H9 (cell line): Measurements from ENCODE around the gene GIPC3. TPM values are rescaled to one million over a fixed set of nuclear protein-coding genes. Genes with fewer than 3 reads are reported as not detected.

Source experiments
- DNase-seq: peaks from one replicate; pipeline ENCODE4 v3.0.0-alpha.2; 2017
- H2AFZ ChIP-seq: one replicate; pipeline ENCODE4 v1.6.1; 2013; ENCODE audit warnings: mild to moderate bottlenecking, low read length, control low read depth, moderate library complexity
- H2AK5ac ChIP-seq: 2 replicates; pipeline ENCODE4 v1.6.1; 2013; ENCODE audit warnings: low read length, control low read depth, mixed read lengths; ENCODE audit not compliant: insufficient read length
- H2BK120ac ChIP-seq: one replicate; pipeline ENCODE4 v1.6.1; 2013; ENCODE audit warnings: low read depth, mild to moderate bottlenecking, low read length, control low read depth, inconsistent platforms; ENCODE audit not compliant: poor library complexity, severe bottlenecking
- H2BK12ac ChIP-seq: 2 replicates; pipeline ENCODE4 v1.6.1; 2013; ENCODE audit warnings: low read length, control low read depth, mixed read lengths, low read depth; ENCODE audit not compliant: insufficient read length
- H2BK15ac ChIP-seq: 2 replicates; pipeline ENCODE4 v1.6.1; 2013; ENCODE audit warnings: low read depth, low read length, control low read depth
- H2BK20ac ChIP-seq: one replicate; pipeline ENCODE4 v1.6.1; 2013; ENCODE audit warnings: low read depth, mild to moderate bottlenecking, low read length, control low read depth, inconsistent platforms; ENCODE audit not compliant: poor library complexity, severe bottlenecking
- H2BK5ac ChIP-seq: 2 replicates; pipeline ENCODE4 v1.6.1; 2013; ENCODE audit warnings: low read length, control low read depth, mixed read lengths; ENCODE audit not compliant: insufficient read length
- H3K14ac ChIP-seq: 2 replicates; pipeline ENCODE4 v1.6.1; 2013; ENCODE audit warnings: low read length, control low read depth; ENCODE audit not compliant: insufficient read depth
- H3K18ac ChIP-seq: 2 replicates; pipeline ENCODE4 v1.6.1; 2013; ENCODE audit warnings: low read depth, mild to moderate bottlenecking, mixed read lengths, low read length, control low read depth; ENCODE audit not compliant: insufficient read length
- H3K23ac ChIP-seq: 2 replicates; pipeline ENCODE4 v1.6.1; 2013; ENCODE audit warnings: low read length, control low read depth, mixed read lengths, low read depth; ENCODE audit not compliant: insufficient read length
- H3K23me2 ChIP-seq: 2 replicates; pipeline ENCODE4 v1.6.1; 2013; ENCODE audit warnings: low read depth, mild to moderate bottlenecking, mixed read lengths, low read length, control low read depth; ENCODE audit not compliant: insufficient read length, poor library complexity, severe bottlenecking
- H3K27ac ChIP-seq: 2 replicates; pipeline ENCODE4 v1.5.1; 2013; ENCODE audit warnings: low read length, control low read depth, mixed read lengths, low read depth; ENCODE audit not compliant: insufficient read length
- H3K27me3 ChIP-seq: 2 replicates; pipeline ENCODE4 v1.6.1; 2013; ENCODE audit warnings: low read length, control low read depth, inconsistent platforms; ENCODE audit not compliant: insufficient read depth
- H3K4ac ChIP-seq: 2 replicates; pipeline ENCODE4 v1.6.1; 2013; ENCODE audit warnings: low read depth, mild to moderate bottlenecking, control low read depth, inconsistent platforms, low read length, moderate library complexity
- H3K4me1 ChIP-seq: 2 replicates; pipeline ENCODE4 v1.6.1; 2013; ENCODE audit warnings: low read length, control low read depth, inconsistent platforms; ENCODE audit not compliant: insufficient read depth
- H3K4me2 ChIP-seq: 2 replicates; pipeline ENCODE4 v1.6.1; 2013; ENCODE audit warnings: low read length, control low read depth, mixed read lengths; ENCODE audit not compliant: insufficient read length, insufficient read depth
- H3K56ac ChIP-seq: 2 replicates; pipeline ENCODE4 v1.6.1; 2013; ENCODE audit warnings: low read depth, mild to moderate bottlenecking, mixed read lengths, low read length, control low read depth; ENCODE audit not compliant: insufficient read length
- H3K79me1 ChIP-seq: 2 replicates; pipeline ENCODE4 v1.6.1; 2013; ENCODE audit warnings: low read depth, mild to moderate bottlenecking, moderate library complexity, low read length, control low read depth, inconsistent platforms; ENCODE audit not compliant: insufficient read depth, poor library complexity, severe bottlenecking
- H3K79me2 ChIP-seq: 2 replicates; pipeline ENCODE4 v1.6.1; 2013; ENCODE audit warnings: low read length, control low read depth, inconsistent platforms; ENCODE audit not compliant: insufficient read depth
- H3K9ac ChIP-seq: 2 replicates; pipeline ENCODE4 v1.6.1; 2013; ENCODE audit warnings: low read length, control low read depth, mixed read lengths; ENCODE audit not compliant: insufficient read length; ENCODE audit errors: extremely low read depth
- H3K9me3 ChIP-seq: one replicate; pipeline ENCODE4 v1.6.1; 2013; ENCODE audit warnings: low read depth, low read length, inconsistent platforms; ENCODE audit not compliant: control insufficient read depth
- H3T11ph ChIP-seq: one replicate; pipeline ENCODE4 v1.6.1; 2013; ENCODE audit warnings: mild to moderate bottlenecking, low read length, control low read depth, inconsistent platforms
- H4K20me1 ChIP-seq: one replicate; pipeline ENCODE4 v1.6.1; 2013; ENCODE audit not compliant: control insufficient read depth, insufficient read length, insufficient read depth
- H4K5ac ChIP-seq: 2 replicates; pipeline ENCODE4 v1.6.1; 2013; ENCODE audit warnings: low read depth, mild to moderate bottlenecking, mixed read lengths, low read length, control low read depth; ENCODE audit not compliant: insufficient read length
- H4K8ac ChIP-seq: replicated peaks from 2 replicates; pipeline ENCODE4 v1.6.1; 2013; ENCODE audit warnings: low read length, control low read depth, mixed read lengths, low read depth; ENCODE audit not compliant: insufficient read length
- H4K91ac ChIP-seq: 2 replicates; pipeline ENCODE4 v1.6.1; 2013; ENCODE audit warnings: low read depth, mild to moderate bottlenecking, moderate library complexity, mixed read lengths, low read length, control low read depth; ENCODE audit not compliant: insufficient read length
- H3K27ac Mint-ChIP-seq, 3 experiments: 2 replicates in 2 of 3; 3 replicates in 1 of 3; pipeline ENCODE4 v1.8.0; 2020 to 2021; ENCODE audit warnings: mixed read lengths in 3 of 3, mild to moderate bottlenecking in 1 of 3, moderate library complexity in 1 of 3
- H3K27me3 Mint-ChIP-seq: 2 replicates; pipeline ENCODE4 v1.8.0; 2021; ENCODE audit warnings: low read depth, mild to moderate bottlenecking, moderate library complexity, mixed read lengths
- H3K36me3 Mint-ChIP-seq, 3 experiments: 2 replicates in 2 of 3; 3 replicates in 1 of 3; pipeline ENCODE4 v1.8.0; 2020 to 2021; ENCODE audit warnings: low read depth in 3 of 3, mixed read lengths in 3 of 3; ENCODE audit not compliant: insufficient read depth in 1 of 3
- H3K4me1 Mint-ChIP-seq, 2 experiments: 2 replicates each; pipeline ENCODE4 v1.8.0; 2020; ENCODE audit warnings: mixed read lengths in 2 of 2
- H3K4me3 Mint-ChIP-seq, 2 experiments: 2 replicates in 1 of 2; 3 replicates in 1 of 2; pipeline ENCODE4 v1.8.0; 2020 to 2021; ENCODE audit warnings: mild to moderate bottlenecking in 2 of 2, mixed read lengths in 2 of 2, moderate library complexity in 1 of 2
- H3K9me3 Mint-ChIP-seq, 2 experiments: 2 replicates in 1 of 2; 3 replicates in 1 of 2; pipeline ENCODE4 v1.8.0; 2020; ENCODE audit warnings: mild to moderate bottlenecking in 2 of 2, mixed read lengths in 2 of 2, moderate library complexity in 1 of 2
- WGBS: extraction: QIAGEN DNeasy Blood & Tissue Kit; methylation state at CpG from one replicate; pipeline ENCODE4 v1.1.7; 2013; ENCODE audit warnings: missing lambda C conversion rate, low lambda C conversion rate, mixed read lengths; ENCODE audit not compliant: insufficient read length; ENCODE audit errors: extremely low coverage; 5-methylcytosine and 5-hydroxymethylcytosine counted together
- total RNA-seq: library from RNA; stranded (reverse); gene quantifications from 2 replicates; pipeline ENCODE4 v1.2.1, GENCODE V29; 2021
- TF ChIP-seq, protein P1 (sequence below): fragments of 200-600 bp; sonication (generic); conservative IDR thresholded peaks from 3 replicates; pipeline ENCODE4 v1.8.0; 2021; ENCODE audit warnings: antibody characterized with exemption, mild to moderate bottlenecking

GIPC3 gene
- total RNA-seq, 1 experiment from 2014 or later = 1.6 TPM

DNA sequence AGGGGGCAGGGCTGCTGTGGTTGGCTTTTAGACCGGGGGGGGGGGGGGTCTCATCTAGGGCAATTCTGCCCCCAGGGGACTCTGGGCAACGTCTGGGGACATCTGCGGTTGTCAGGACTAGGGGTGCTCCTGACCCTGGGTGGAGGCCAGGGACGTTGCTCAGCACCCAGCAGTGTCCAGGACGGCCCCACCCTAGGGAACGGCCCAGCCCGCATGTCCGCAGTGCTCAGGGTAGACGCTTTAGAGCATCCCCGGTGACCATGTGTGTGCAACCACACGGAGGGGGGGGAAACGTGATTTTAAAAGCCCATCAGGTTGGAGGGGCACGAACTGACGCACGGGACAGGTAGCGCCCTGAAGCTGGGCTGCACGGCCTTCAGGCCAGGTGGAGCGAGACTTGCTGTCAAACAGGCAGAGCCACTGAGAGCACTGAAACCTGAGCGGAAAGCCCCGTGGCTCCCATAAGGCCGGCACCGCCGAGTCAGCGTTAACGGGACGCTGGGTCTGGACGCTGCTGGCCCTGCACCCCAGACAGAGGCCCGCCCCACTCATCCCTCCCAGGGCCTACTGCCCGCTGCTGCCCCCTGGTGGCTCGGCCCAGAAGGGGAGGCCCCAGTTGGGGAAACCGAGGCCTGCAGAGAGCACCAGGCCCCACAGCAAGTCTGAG lies 33.0 kb downstream of the GIPC3 start:
- Histone ChIP-seq H3K79me2 (no peaks in the 10 kb centered on the region), H3K4me2 (no peak overlapping the region), H4K8ac (no peak overlapping the region), H2AK5ac (no peak overlapping the region), H4K20me1 (peaks cover 3% of the 10 kb centered on the region), H3K79me1 (no peaks in the 10 kb centered on the region), H2BK20ac (no peak overlapping the region), H2BK12ac (no peak overlapping the region), H3K56ac (no peak overlapping the region), H3K23ac (no peak overlapping the region), H3K14ac (no peak overlapping the region), H2BK15ac (no peak overlapping the region), H3K9ac (no peak overlapping the region), H3K4me1 (no peaks in the 10 kb centered on the region), H3K4ac (no peak overlapping the region), H2BK5ac (no peak overlapping the region), H3K27me3 (no peaks in the 10 kb centered on the region), H3K23me2 (no peaks in the 10 kb centered on the region), H3T11ph (no peak overlapping the region), H3K9me3 (no peaks in the 10 kb centered on the region), H2BK120ac (no peak overlapping the region), H4K91ac (no peak overlapping the region), H3K27ac (no peak overlapping the region), H2AFZ (no peak overlapping the region), H4K5ac (no peak overlapping the region), H3K18ac (no peak overlapping the region)
- Mint-ChIP-seq H3K4me1 (no peaks in the 10 kb centered on the region), H3K9me3 (no peaks in the 10 kb centered on the region), H3K4me3 (no peak overlapping the region), H3K36me3 (peaks cover 2 to 21% (median 20%) of the 10 kb centered on the region in 3 experiments; a peak in 6 of 7 replicates), H3K27ac (peak overlapping the region in 1 of 3 experiments; percentile 67; a peak in 1 of 7 replicates), H3K27me3 (no peaks in the 10 kb centered on the region)
- WGBS = no CpG with 5 or more reads among the region's 31 CpGs
- DNase-seq = peak; percentile 73
- TF ChIP-seq, protein P1, sequence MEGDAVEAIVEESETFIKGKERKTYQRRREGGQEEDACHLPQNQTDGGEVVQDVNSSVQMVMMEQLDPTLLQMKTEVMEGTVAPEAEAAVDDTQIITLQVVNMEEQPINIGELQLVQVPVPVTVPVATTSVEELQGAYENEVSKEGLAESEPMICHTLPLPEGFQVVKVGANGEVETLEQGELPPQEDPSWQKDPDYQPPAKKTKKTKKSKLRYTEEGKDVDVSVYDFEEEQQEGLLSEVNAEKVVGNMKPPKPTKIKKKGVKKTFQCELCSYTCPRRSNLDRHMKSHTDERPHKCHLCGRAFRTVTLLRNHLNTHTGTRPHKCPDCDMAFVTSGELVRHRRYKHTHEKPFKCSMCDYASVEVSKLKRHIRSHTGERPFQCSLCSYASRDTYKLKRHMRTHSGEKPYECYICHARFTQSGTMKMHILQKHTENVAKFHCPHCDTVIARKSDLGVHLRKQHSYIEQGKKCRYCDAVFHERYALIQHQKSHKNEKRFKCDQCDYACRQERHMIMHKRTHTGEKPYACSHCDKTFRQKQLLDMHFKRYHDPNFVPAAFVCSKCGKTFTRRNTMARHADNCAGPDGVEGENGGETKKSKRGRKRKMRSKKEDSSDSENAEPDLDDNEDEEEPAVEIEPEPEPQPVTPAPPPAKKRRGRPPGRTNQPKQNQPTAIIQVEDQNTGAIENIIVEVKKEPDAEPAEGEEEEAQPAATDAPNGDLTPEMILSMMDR = peak; percentile 90
